SK-N-MC (cell line): ENCODE results near the gene CHST13.

Experiments used
- DNase-seq: peaks from one replicate; pipeline ENCODE4 v3.0.0-alpha.2; 2011; ENCODE audit warnings: low read depth, low spot score
- H3K27ac ChIP-seq: fragments of 200-600 bp; sonication (generic); 2 replicates; pipeline ENCODE4 v1.5.1; 2016; ENCODE audit warnings: mixed run types
- H3K36me3 ChIP-seq: fragments of 200-600 bp; sonication (generic); 2 replicates; pipeline ENCODE4 v1.6.1; 2017; ENCODE audit warnings: antibody characterized with exemption, low read length, mixed read lengths; ENCODE audit not compliant: insufficient read depth
- H3K4me3 ChIP-seq: fragments of 200-600 bp; sonication (generic); 2 replicates; pipeline ENCODE4 v1.5.1; 2016
- H3K9ac ChIP-seq: fragments of 200-600 bp; sonication (generic); 2 replicates; pipeline ENCODE4 v1.8.0; 2017; ENCODE audit warnings: mixed run types, mixed read lengths; ENCODE audit not compliant: insufficient read length
- H3K9me3 ChIP-seq: fragments of 200-600 bp; sonication (generic); 2 replicates; pipeline ENCODE4 v1.6.1; 2017; ENCODE audit warnings: low read depth, mild to moderate bottlenecking, antibody characterized with exemption, low read length, moderate library complexity, mixed read lengths
- EZH2 ChIP-seq: fragments of 200-600 bp; sonication (generic); IDR thresholded peaks from one replicate; pipeline ENCODE4 v1.6.1; 2017; ENCODE audit warnings: antibody characterized with exemption
- FOXP2 ChIP-seq: optimal IDR thresholded peaks from 2 replicates; pipeline ENCODE3; 2011; ENCODE audit warnings: mild to moderate bottlenecking, moderate library complexity; ENCODE audit not compliant: insufficient read depth; ENCODE audit errors: extremely low read length, control extremely low read depth
- POLR2AphosphoS5 ChIP-seq: IDR thresholded peaks from 2 replicates; pipeline ENCODE4 v1.6.1; 2012; ENCODE audit warnings: mild to moderate bottlenecking, low read depth, low read length, borderline replicate concordance

Gene CHST13

DNA sequence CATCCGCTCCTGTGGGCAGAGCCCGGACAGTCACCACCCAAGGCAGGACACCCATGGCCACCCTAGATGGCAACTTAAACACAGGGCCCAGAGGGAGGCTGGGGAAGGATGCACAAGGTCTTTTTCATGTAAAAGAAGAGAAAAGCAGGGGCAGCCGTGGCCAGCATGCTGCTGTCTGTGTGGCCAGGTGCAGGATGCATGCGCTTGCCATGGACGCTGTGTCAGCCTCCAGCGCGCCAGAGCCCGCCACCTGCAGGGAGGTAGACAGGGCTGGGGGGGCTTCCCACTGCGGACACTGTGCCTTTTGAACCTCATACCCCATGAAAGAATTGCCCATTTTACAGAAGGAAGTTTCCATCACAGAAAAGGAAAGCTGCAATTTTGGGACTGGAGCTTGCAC is 24.6 kb upstream of the CHST13 start:
- Histone ChIP-seq H3K9ac (no peak overlapping the region), H3K27ac (no peak overlapping the region), H3K36me3 (no peaks in the 10 kb centered on the region), H3K4me3 (no peak overlapping the region), H3K9me3 (no peaks in the 10 kb centered on the region)
- TF ChIP-seq POLR2AphosphoS5: no peak
- TF ChIP-seq EZH2: no peak
- TF ChIP-seq FOXP2: no peak
- DNase-seq: no peak

DNA sequence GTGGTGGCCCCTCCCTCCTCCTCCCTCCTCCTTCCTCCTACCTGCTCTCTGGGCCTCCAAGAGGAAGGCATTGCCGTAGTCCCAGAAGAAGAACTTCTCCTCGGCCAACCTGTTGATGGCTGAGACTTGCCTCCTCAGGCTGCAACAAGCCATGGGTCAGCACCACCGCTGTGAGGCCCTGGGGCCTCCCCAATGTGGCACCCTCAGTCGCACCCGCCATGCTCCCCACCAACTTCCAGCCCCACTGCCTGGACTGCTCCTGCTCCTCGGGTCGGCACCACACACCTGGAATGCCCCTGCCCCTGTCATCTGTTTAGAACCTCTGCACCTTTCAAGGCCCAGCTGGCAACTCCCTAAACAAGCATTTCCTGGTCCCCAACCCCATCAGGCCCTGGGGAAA is 23.9 kb upstream of the CHST13 start:
- no peak overlapping the region for H3K4me3 ChIP-seq
- H3K36me3 ChIP-seq: no peaks in the 10 kb centered on the region
- H3K27ac ChIP-seq: no peak overlapping the region
- TF ChIP-seq POLR2AphosphoS5: no peak
- no peak for TF ChIP-seq EZH2
- no peak for TF ChIP-seq FOXP2
- no peak for DNase-seq
- no peaks in the 10 kb centered on the region for H3K9me3 ChIP-seq
- no peak overlapping the region for H3K9ac ChIP-seq

DNA sequence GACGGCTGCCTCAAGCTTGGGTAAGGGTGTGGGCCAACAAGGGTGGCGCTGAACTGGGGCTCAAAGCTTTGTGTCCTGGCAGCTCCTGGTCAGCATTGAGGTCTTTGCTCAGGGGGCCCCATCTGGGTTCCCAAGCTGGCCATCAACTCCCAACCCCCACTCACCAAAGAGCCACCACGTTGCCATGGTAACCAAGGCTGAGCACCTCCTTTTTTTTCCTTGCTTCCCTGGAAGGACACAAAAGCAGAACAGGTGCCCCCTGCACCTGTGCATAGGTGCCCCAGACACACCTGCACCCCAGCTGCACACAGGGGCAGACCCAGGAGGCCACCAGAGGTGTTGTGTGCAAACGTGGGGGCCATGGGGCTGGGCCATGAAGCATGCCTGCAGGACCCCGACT is 22.9 kb upstream of the CHST13 start:
- TF ChIP-seq FOXP2: no peak
- no peak for TF ChIP-seq EZH2
- no peak for TF ChIP-seq POLR2AphosphoS5
- H3K9ac ChIP-seq: no peak overlapping the region
- H3K36me3 ChIP-seq: no peaks in the 10 kb centered on the region
- no peak overlapping the region for H3K4me3 ChIP-seq
- DNase-seq: no peak
- no peak overlapping the region for H3K27ac ChIP-seq
- no peaks in the 10 kb centered on the region for H3K9me3 ChIP-seq

DNA sequence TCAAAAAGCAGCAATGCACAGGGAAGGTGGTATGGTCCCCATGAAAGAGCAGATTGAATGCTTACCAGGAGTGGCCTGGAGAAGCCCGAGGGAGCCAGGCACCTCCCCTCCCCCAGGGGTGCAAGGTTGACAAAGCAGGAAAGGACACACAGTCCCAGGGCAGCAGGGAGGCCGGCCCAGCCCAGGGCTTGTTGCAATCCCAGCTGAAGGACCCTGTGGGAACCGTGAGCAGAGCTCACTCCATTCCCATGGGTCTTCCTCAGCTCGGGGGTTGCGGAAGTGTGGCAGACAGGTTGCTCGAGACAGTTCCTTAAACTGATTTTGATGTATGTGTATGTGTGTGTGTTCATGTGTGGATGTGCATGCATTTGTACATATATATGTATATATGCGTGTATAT is 22.2 kb upstream of the CHST13 start:
- TF ChIP-seq EZH2: no peak
- Histone ChIP-seq H3K36me3 (no peaks in the 10 kb centered on the region), H3K4me3 (no peak overlapping the region), H3K9me3 (no peaks in the 10 kb centered on the region), H3K9ac (no peak overlapping the region), H3K27ac (no peak overlapping the region)
- no peak for DNase-seq

GRCh38 chr3:126502656-126503055 is 21.3 kb upstream of the CHST13 start:
- no peak for DNase-seq
- H3K9ac ChIP-seq: no peak overlapping the region
- H3K4me3 ChIP-seq: no peak overlapping the region
- H3K36me3 ChIP-seq: no peaks in the 10 kb centered on the region
- TF ChIP-seq FOXP2: no peak
- no peak for TF ChIP-seq POLR2AphosphoS5
- no peak for TF ChIP-seq EZH2
- no peak overlapping the region for H3K27ac ChIP-seq
- H3K9me3 ChIP-seq: no peaks in the 10 kb centered on the region

DNA sequence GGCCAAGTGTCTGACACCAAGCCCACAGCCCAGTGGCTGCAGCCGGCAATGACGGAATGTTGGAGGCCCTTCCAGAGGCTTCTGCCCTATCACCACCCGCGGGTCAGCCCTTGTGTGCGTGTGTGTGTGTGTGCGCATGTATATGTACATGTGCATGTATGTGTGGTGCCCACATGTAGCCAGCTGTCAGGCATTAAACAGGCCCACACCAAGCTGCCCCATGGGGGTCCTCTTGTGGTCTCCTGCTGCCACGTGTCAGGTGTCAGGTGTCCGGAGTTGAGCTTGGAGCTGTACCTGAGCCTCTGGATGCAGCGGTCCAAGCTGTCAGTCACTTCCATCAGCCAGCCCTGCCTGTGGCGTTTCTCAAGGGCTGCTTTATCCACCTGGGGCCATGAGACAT is 20.3 kb upstream of the CHST13 start:
- Histone ChIP-seq H3K4me3 (no peak overlapping the region), H3K9ac (no peak overlapping the region), H3K9me3 (no peaks in the 10 kb centered on the region), H3K27ac (no peak overlapping the region), H3K36me3 (no peaks in the 10 kb centered on the region)
- DNase-seq: no peak
- TF ChIP-seq FOXP2: no peak
- TF ChIP-seq POLR2AphosphoS5: no peak
- TF ChIP-seq EZH2: no peak

DNA sequence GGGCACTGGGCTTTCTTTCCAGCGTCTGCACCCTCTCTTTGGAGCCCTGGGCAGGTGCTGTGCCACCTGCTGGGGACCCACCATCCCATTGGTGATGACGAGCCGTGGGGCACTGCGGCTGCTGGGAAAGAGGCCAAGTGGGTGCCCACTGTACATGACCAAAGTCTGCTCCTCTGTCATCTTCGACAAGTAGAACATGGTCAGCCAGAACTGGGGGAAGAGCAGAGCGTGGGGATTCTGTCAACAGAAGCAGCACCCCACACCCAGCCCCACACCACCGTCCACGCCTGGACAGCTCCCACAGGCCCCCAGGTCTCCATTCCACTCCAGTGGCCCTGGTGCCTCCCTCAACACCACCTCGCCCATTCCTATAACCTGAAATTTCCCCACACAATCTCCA is 16.1 kb upstream of the CHST13 start:
- H3K9me3 ChIP-seq: no peaks in the 10 kb centered on the region
- DNase-seq: no peak
- H3K9ac ChIP-seq: no peak overlapping the region
- no peak overlapping the region for H3K4me3 ChIP-seq
- no peak overlapping the region for H3K27ac ChIP-seq
- no peak for TF ChIP-seq POLR2AphosphoS5
- TF ChIP-seq FOXP2: no peak
- no peak for TF ChIP-seq EZH2
- no peaks in the 10 kb centered on the region for H3K36me3 ChIP-seq

- Histone ChIP-seq H3K9ac (no peak overlapping the region), H3K36me3 (no peaks in the 10 kb centered on the region), H3K27ac (no peak overlapping the region), H3K9me3 (no peaks in the 10 kb centered on the region), H3K4me3 (no peak overlapping the region)
- no peak for DNase-seq
- TF ChIP-seq FOXP2 (no peak), EZH2 (no peak), POLR2AphosphoS5 (no peak)
Measured at GRCh38 chr3:126508564-126508964, 15.4 kb upstream of the CHST13 start.

GRCh38 chr3:126509597-126510307 is 14.2 kb upstream of the CHST13 start:
- Histone ChIP-seq H3K27ac (no peak overlapping the region), H3K9ac (peak overlapping the region; percentile 34), H3K9me3 (no peaks in the 10 kb centered on the region), H3K36me3 (no peaks in the 10 kb centered on the region), H3K4me3 (no peak overlapping the region)
- no peak for TF ChIP-seq POLR2AphosphoS5
- TF ChIP-seq EZH2: no peak
- no peak for TF ChIP-seq FOXP2
- DNase-seq: no peak
